GM21723 (cell line): ENCODE results near the gene NCAPH2.

Source experiments
- ATAC-seq: cut with Tn5 transposase; IDR thresholded peaks from one replicate; pipeline ENCODE4 v1.9.1; 2021; ENCODE audit warnings: mild to moderate bottlenecking, moderate library complexity; ENCODE audit not compliant: unreplicated experiment

NCAPH2 gene

DNA sequence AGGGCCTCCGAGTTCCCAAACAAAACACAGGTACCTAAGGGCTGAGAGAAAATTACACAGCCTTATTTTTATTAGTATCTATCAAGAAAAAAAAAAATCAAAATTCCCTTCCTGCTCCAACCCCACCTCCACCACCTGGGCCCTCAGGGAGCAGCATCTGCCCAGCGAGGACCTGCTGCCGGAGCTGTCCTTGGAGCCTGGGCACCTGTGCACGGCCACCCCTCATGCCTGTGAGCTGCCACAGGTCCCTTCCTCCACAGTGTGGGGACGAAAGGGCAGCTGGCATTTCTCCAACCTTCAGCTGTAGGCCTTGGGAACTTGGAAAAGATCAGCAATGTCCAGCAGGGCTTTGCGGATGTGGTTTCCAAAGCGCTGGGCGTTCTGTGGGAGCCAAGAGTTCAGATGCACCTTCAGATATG, 61.0 kb downstream of the NCAPH2 start:
- no peak for ATAC-seq

DNA sequence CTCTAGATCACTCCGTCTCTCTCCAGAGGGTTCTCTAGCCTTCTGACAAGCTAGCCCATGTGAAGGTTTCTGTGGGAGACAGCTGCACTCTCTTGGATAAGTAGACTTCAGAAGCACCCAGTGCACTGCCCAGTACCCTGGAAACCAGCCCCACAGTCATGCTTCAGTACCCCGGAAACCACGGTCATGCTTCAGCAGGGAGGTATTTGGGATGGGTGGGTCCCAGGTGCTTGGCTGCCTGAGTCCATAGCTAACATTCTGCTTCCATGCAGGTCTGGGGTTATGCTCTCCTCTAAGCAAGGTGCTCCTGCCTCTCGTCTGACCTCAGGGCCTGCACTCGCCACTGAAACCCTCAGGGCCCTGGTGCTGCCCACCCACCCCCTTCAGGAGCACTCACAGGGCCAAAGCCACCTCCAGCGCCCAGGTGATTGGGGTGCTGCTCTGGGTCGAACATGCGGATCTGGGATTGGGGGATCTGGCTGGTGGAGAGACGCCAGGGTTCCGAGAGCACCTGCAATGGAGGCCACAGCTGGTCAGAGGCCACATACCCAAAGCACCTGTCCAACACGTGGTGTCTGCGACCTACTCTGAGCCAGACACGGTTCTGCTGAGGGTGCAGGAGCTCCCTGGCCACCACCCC, 62.0 kb downstream of the NCAPH2 start:
- no peak for ATAC-seq

DNA sequence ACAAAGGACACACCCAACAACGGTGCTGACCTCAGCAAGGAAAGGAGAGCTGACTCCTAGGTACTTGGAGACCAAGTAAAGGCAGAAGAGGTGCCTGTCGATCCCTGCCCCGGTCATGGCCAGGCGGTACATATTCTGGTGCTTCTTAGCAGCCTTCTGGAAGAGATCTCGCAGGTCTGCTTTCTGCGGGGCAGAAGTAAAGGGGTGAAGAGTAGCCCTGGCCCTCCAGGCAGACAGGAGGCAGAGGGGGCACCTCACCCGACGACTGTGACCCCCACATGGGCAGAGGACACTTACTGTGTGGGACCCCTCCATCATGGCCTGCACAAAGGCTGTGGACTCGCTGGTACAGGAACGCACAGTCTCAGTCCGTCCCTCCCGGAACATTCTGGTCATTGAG, 62.8 kb downstream of the NCAPH2 start:
- ATAC-seq: no peak

DNA sequence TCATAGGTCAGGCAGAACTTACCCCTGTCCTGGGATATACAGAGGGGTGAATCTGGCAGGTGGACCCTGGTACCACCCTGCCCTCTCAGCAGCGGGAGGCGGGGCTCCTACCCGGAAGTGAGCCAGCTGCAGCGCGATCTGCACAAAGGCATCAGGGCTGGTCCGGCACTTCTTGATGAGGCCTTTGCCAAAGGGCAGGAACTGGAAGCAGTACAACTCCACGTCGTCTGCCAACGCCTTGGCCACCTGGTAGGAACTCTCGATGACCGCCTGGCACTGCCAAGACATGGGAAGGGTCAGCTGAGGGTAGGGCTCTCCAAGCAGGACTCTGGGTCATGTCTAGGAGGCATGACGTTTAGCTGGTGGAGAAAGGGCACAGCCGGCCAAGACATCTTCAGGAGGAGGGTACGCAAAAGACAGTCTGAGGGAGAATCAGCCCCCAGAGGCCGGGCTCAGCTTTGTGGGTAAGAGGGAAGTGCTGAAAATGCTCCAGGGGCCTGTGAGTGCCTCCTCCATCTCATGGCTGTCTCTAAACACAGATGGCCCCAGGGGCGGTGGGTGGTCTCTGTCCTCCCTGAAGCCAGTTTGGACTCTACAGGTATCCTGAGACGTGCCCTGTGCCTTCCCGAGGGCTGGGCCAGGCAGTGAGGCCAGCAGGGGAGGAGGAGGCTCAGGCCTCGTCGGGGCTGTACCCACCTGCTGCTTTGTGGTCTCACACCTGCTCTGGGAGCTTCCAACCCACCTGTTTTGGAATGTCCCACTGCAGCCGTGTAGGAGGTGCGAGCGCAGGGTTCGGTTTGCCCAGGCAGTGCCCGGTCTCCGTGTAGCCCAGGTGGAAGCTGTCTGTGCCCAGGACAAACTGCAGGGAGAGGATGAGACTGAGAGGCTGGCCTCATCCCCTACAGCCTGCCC, 63.5 kb downstream of the NCAPH2 start:
- no peak for ATAC-seq

DNA sequence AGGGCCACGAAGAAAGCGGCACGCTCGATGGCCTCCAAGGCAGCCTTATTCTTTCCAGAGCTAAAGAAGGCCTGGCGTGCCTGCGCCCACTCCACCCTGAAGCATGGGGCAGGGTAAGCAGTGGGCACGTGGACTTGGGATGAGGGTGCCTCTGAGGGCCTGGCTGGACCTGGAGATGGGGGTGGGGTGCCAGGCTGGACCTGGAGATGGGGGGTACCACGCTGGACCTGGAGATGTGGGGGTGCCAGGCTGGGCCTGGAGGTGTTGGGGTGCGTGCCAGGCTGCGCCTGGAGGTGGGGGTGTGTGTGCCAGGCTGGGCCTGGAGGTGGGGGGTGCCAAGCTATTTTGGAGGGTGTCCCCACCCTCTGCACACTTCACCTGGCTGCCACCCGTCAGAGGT, 64.9 kb downstream of the NCAPH2 start:
- no peak for ATAC-seq

DNA sequence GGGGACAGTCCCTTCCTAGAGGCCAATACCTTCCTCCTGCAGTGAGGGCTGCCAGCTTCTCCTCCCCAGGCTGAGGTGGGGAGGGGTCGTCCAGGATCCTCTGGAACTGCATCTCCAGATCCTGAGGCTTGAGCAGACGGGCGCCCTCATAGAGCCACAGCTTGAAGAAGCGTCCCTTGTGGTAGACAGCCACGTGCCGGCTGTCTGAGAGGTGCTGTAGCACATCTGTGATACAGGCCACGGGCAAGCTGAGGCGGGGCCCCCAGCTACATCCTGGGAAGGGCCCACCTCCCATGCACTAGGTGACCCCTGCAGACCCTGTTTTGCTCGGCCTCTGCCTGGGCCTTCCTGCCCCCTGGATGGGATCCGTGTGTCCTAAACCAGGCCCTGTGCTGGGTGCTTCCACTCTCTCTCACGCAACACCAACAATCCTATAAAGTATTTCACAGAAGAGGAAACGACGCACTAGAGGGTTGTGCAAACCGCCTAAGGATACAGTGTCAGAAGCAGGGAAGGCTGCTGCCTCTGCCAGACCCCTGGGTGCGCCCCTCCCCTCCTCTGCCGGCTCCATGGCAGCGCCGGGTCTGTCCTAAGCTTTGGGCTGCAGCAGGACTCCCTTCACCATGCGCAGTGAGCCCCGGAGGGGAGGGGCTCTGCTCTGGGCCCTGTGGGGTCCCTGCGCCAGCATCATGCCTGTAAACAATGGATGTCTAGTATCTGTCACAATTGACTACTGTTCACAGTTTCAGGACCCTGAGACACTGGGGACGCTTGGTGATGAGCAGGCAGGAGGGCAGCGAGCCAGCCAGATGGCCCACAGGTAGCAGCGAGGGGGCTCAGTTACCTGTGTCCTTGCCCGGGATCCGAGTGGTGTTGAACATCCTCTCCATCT, 65.7 kb downstream of the NCAPH2 start:
- ATAC-seq: no peak

DNA sequence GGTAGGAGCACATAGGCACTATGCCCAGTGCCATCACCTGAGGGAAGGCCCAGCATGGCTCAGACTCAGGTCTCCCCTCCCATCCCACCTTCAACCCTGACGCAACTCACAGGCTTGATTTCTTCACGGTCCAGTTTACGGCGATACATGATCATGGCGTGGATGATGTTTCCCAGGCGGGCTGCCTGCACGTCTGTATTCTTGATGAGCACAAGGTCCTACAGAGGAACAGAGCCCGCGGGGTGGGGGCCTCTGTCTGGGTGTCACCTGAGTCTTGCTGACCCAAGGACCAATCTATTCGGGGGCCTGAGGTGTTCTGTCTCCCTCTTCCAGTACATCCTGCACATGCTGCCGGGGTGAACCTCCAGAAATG, 66.3 kb downstream of the NCAPH2 start:
- ATAC-seq: no peak
